RWPE1 (cell line): ENCODE data around the gene SPRY1.

Experiments
- CTCF ChIA-PET: fragments of 350-600 bp; sonication (Branson Sonifier 250); formaldehyde crosslinking; extraction: SDS; loops from one replicate; lab custom pipeline; 2021; lab: Yijun Ruan, JAX
- POLR2A ChIA-PET: fragments of 400-600 bp; formaldehyde crosslinking; extraction: SDS; loops from one replicate; lab custom pipeline; 2020; ENCODE audit warnings: antibody characterized with exemption; ENCODE audit not compliant: low non-redundant PET; lab: Yijun Ruan, JAX
- DNase-seq: peaks from one replicate; pipeline ENCODE4 v3.0.0; 2012; ENCODE audit warnings: low spot score
- H3K27ac ChIP-seq: fragments of 450-650 bp; 2 replicates; pipeline ENCODE4 v1.5.1; 2017
- CTCF ChIP-seq: fragments of 450-650 bp; conservative IDR thresholded peaks from 2 replicates; pipeline ENCODE4 v1.5.1; 2017; ENCODE audit warnings: low read depth, mild to moderate bottlenecking

The SPRY1 gene

GRCh38 chr4:123383566-123383965, 13.0 kb upstream of the SPRY1 start:
- no peak overlapping the region for H3K27ac ChIP-seq
- no peak for TF ChIP-seq CTCF
- CTCF ChIA-PET, result no interaction called here
- POLR2A ChIA-PET, result no interaction called here
- DNase-seq, result no peak

- DNase-seq, result no peak
- no peak overlapping the region for H3K27ac ChIP-seq
- ChIA-PET POLR2A (no interaction called here), CTCF (interaction anchor here (0.7 kb wide), 1 partner anchor 68 kb away, joined by 3 read pairs; no protein-coding TSS in a partner anchor)
- no peak for TF ChIP-seq CTCF
Observed at GRCh38 chr4:123386609-123387008, 10.0 kb upstream of the SPRY1 start.

GRCh38 chr4:123390846-123391456, 5.6 kb upstream of the SPRY1 start:
- ChIA-PET CTCF (interaction anchor here (0.7 to 1.0 kb wide), 3 partner anchors 30 to 321 kb away, joined by 3 to 4 read pairs (median 3); no protein-coding TSS in a partner anchor), POLR2A (no interaction called here)
- no peak for DNase-seq
- peak; percentile 67 for TF ChIP-seq CTCF
- H3K27ac ChIP-seq, result no peak overlapping the region

- ChIA-PET CTCF (interaction anchor here (0.7 kb wide), 1 partner anchor 23 kb away, joined by 3 read pairs; no protein-coding TSS in a partner anchor), POLR2A (no interaction called here)
- H3K27ac ChIP-seq, result no peak overlapping the region
- no peak for DNase-seq
- no peak for TF ChIP-seq CTCF
Observed at GRCh38 chr4:123393721-123394120, 2.9 kb upstream of the SPRY1 start.

- CTCF ChIA-PET, result interaction anchor here (0.5 to 0.8 kb wide), 4 partner anchors 28 to 281 kb away, joined by 3 to 4 read pairs (median 4); no protein-coding TSS in a partner anchor
- H3K27ac ChIP-seq, result peak overlapping the region; percentile 81
- no peak for DNase-seq
- TF ChIP-seq CTCF, result no peak
- POLR2A ChIA-PET, result no interaction called here
Observed at GRCh38 chr4:123397144-123398065, 810 bp downstream of the SPRY1 start.
